Peyer's patch (tissue), 4 donors: ENCODE results near the gene ESD. TPM values are rescaled to one million over a fixed set of nuclear protein-coding genes. Genes with fewer than 3 reads are reported as not detected.

ENCODE experiments used
- DNase-seq, 3 donors: peaks; one replicate each; pipeline ENCODE4 v3.0.0-alpha.2; 2017 to 2019
- H3K27ac ChIP-seq, 4 donors: fragments of 200-600 bp; sonication (generic); one replicate each; pipeline ENCODE4 v1.5.1; 2016 to 2019
- H3K27me3 ChIP-seq, 2 donors: fragments of 200-600 bp; sonication (generic); one replicate each; pipeline ENCODE4 v1.5.1; 2019
- H3K36me3 ChIP-seq, 3 donors: fragments of 200-600 bp; sonication (generic); one replicate each; pipeline ENCODE4 v1.5.1; 2016 to 2019
- H3K4me1 ChIP-seq, 4 donors: fragments of 200-600 bp; sonication (generic); one replicate each; pipeline ENCODE4 v1.5.1; 2016 to 2019
- H3K4me3 ChIP-seq, 4 donors: fragments of 200-600 bp; sonication (generic); 1 replicate in 3 of 4; 2 replicates in 1 of 4; pipeline ENCODE4 v1.5.1; 2016 to 2019; ENCODE audit warnings: mild to moderate bottlenecking in 1 of 4
- H3K9me3 ChIP-seq, 4 donors: fragments of 200-600 bp; sonication (generic); one replicate each; pipeline ENCODE4 v1.5.1; 2016 to 2019; ENCODE audit warnings: mild to moderate bottlenecking in 1 of 4
- POLR2A ChIP-seq, 2 donors: fragments of 450-650 bp; IDR thresholded peaks; one replicate each; pipeline ENCODE4 v1.5.1; 2017; ENCODE audit warnings: antibody characterized with exemption in 2 of 2, mild to moderate bottlenecking in 2 of 2, moderate library complexity in 2 of 2
- total RNA-seq, 4 donors: library from RNA; depleted of rRNA; stranded (reverse); fragments of >200 nt; gene quantifications; one replicate each; pipeline ENCODE4 v1.1.0, GENCODE V29; 2016
- TF ChIP-seq, protein P1 (sequence below), 6 experiments: fragments of 450-650 bp in 4 of 6; fragments of 200-600 bp in 2 of 6; sonication (generic) in 1 of 6; IDR thresholded peaks; one replicate each; pipeline ENCODE4 v1.5.1; 2017 to 2019; ENCODE audit warnings: antibody characterized with exemption in 6 of 6, mild to moderate bottlenecking in 3 of 6, moderate library complexity in 1 of 6

Gene ESD
- total RNA-seq, 4 donors from 2014 or later: 52.7 to 76.7 (median 66.1) TPM

DNA sequence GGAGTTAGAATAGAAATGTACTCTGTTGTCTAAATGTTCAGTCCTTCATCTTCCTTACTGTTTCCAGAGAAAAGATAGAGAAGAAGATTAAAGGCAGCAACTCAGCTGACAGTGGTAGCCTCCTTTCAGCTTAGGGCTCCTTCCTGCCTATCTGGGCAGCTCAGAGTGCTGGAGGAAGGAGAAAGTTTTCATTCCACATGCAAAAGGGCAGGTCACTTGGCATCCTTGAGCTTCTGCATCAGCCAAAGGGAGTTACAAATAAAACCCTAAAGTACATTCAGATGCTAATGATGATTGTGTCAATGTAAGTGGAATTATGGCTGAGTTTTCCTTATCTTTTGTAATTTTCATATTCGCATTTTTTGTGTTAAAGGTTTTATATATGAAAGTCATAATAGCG, 58.9 kb downstream of the ESD start:
- TF ChIP-seq POLR2A (IDR thresholded peaks at IDR 0.05): no peak
- TF ChIP-seq, protein P1, sequence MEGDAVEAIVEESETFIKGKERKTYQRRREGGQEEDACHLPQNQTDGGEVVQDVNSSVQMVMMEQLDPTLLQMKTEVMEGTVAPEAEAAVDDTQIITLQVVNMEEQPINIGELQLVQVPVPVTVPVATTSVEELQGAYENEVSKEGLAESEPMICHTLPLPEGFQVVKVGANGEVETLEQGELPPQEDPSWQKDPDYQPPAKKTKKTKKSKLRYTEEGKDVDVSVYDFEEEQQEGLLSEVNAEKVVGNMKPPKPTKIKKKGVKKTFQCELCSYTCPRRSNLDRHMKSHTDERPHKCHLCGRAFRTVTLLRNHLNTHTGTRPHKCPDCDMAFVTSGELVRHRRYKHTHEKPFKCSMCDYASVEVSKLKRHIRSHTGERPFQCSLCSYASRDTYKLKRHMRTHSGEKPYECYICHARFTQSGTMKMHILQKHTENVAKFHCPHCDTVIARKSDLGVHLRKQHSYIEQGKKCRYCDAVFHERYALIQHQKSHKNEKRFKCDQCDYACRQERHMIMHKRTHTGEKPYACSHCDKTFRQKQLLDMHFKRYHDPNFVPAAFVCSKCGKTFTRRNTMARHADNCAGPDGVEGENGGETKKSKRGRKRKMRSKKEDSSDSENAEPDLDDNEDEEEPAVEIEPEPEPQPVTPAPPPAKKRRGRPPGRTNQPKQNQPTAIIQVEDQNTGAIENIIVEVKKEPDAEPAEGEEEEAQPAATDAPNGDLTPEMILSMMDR (IDR thresholded peaks at IDR 0.05): no peak
- Histone ChIP-seq H3K27ac (no peak overlapping the region), H3K4me1 (no peaks in the 10 kb centered on the region), H3K27me3 (no peaks in the 10 kb centered on the region), H3K36me3 (peaks cover 0 to 46% (median 0%) of the 10 kb centered on the region in 3 donors), H3K4me3 (no peak overlapping the region), H3K9me3 (no peaks in the 10 kb centered on the region)
- DNase-seq: no peak

GRCh38 chr13:46736541-46737310, 60.2 kb downstream of the ESD start:
- Histone ChIP-seq H3K9me3 (no peaks in the 10 kb centered on the region), H3K27me3 (no peaks in the 10 kb centered on the region), H3K4me3 (no peak overlapping the region), H3K36me3 (peaks cover 0 to 46% (median 0%) of the 10 kb centered on the region in 3 donors), H3K4me1 (no peaks in the 10 kb centered on the region), H3K27ac (no peak overlapping the region)
- no peak for DNase-seq
- no peak for TF ChIP-seq POLR2A (IDR thresholded peaks at IDR 0.05)
- TF ChIP-seq, protein P1 (IDR thresholded peaks at IDR 0.05): no peak

DNA sequence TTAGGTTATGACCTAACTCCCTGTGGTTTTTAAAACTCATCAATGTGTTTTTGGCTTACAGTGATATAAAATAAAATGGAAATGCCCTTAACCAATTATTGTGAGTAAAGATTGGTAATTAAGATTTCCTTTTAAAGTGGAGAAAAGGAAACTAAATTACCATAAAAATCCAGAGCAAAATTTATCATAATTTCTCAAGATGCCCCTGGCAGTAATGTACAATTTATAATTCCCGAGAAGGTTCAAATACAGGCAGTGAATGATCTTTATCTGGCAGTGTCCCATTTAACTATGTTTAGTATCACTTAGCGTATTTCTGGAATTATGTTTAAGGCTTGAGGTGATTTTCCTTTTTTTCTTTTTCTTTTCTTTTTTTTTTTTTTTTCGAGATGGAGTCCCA, 61.5 kb downstream of the ESD start:
- no peaks in the 10 kb centered on the region for H3K9me3 ChIP-seq
- no peaks in the 10 kb centered on the region for H3K4me1 ChIP-seq
- TF ChIP-seq, protein P1 (IDR thresholded peaks at IDR 0.05): no peak
- no peak for TF ChIP-seq POLR2A (IDR thresholded peaks at IDR 0.05)
- no peak overlapping the region for H3K4me3 ChIP-seq
- DNase-seq: no peak
- peaks cover 0 to 53% (median 0%) of the 10 kb centered on the region in 3 donors for H3K36me3 ChIP-seq
- H3K27me3 ChIP-seq: no peaks in the 10 kb centered on the region
- no peak overlapping the region for H3K27ac ChIP-seq

DNA sequence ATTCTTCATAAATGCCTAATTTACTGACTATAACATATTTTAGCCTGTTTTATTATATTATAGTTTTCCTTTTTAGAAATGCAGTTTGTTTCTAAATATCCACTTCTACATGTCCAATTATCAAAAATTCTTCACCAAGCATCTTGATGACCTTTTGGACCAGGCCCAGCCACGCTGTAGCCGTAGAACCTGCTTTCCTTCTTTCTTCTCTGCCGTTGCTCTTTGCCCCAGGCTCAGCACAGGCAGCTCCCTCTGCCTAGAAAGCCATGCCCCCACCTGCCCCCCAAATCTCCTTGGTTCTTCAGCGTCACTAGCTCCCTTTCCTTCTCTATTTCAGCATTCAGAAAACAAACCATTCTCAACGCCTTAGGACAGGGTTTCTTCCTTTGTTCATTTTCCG, 65.4 kb downstream of the ESD start:
- TF ChIP-seq, protein P1 (IDR thresholded peaks at IDR 0.05): no peak
- TF ChIP-seq POLR2A (IDR thresholded peaks at IDR 0.05): no peak
- Histone ChIP-seq H3K4me3 (no peak overlapping the region), H3K9me3 (no peaks in the 10 kb centered on the region), H3K27me3 (no peaks in the 10 kb centered on the region), H3K4me1 (no peaks in the 10 kb centered on the region), H3K36me3 (peaks cover 0 to 69% (median 0%) of the 10 kb centered on the region in 3 donors), H3K27ac (no peak overlapping the region)
- DNase-seq: no peak

DNA sequence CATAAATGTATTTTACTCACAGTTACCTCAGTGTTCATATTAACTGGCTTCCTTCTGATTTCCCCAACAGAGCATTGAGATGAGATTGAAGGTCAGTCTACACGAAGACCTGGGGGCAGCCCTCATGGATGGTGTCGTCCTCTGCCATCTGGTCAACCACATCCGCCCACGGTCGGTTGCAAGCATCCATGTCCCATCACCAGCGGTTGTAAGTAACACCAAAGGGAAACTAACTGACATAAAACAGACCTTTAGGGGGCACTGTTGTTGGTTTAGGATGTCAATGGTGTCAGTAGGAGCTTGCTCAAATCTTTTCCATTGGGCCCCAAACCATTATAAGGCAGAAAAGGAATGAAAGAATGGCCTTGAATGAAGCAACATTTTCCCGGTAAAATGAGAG, 68.2 kb downstream of the ESD start:
- Histone ChIP-seq H3K36me3 (peaks cover 0 to 76% (median 0%) of the 10 kb centered on the region in 3 donors), H3K27me3 (no peaks in the 10 kb centered on the region), H3K9me3 (no peaks in the 10 kb centered on the region), H3K4me1 (no peaks in the 10 kb centered on the region), H3K27ac (no peak overlapping the region), H3K4me3 (no peak overlapping the region)
- DNase-seq: no peak
- TF ChIP-seq, protein P1 (IDR thresholded peaks at IDR 0.05): peak in 2 of 6 experiments; percentile 15 to 20
- no peak for TF ChIP-seq POLR2A (IDR thresholded peaks at IDR 0.05)
